D721Med (cell line): Measurements from ENCODE around the gene TSKU.

Source experiments
- DNase-seq: peaks from one replicate; pipeline ENCODE4 v3.0.0; 2011; ENCODE audit warnings: low spot score; ENCODE audit not compliant: insufficient read length
- FAIRE-seq: peaks from 2 replicates; lab custom pipeline; 2011; peaks lifted over from hg19 to GRCh38; lab: Jason Lieb, UNC
- CTCF ChIP-seq: IDR thresholded peaks from 2 replicates; pipeline ENCODE4 v1.5.1; 2012; ENCODE audit warnings: mild to moderate bottlenecking, control low read depth; ENCODE audit not compliant: insufficient read depth; ENCODE audit errors: missing control alignments

The TSKU gene

GRCh38 chr11:76839311-76839710 is 56.2 kb downstream of the TSKU start:
- no peak for TF ChIP-seq CTCF
- no peak for DNase-seq
- FAIRE-seq = no peak

GRCh38 chr11:76841923-76842452 is 58.8 kb downstream of the TSKU start:
- DNase-seq (no peak), FAIRE-seq (no peak)
- TF ChIP-seq CTCF = no peak

- FAIRE-seq (no peak), DNase-seq (no peak)
- TF ChIP-seq CTCF = no peak
Observed at GRCh38 chr11:76843907-76844306, 60.8 kb downstream of the TSKU start.

- FAIRE-seq (no peak), DNase-seq (no peak)
- no peak for TF ChIP-seq CTCF
Observed at GRCh38 chr11:76844511-76844910, 61.4 kb downstream of the TSKU start.

GRCh38 chr11:76845069-76845468 is 61.9 kb downstream of the TSKU start:
- FAIRE-seq (no peak), DNase-seq (no peak)
- no peak for TF ChIP-seq CTCF

GRCh38 chr11:76846441-76846840 is 63.3 kb downstream of the TSKU start:
- no peak for FAIRE-seq
- DNase-seq = no peak
- TF ChIP-seq CTCF = no peak
